Activated CD4-positive, alpha-beta memory T cell treated with anti-CD3 and anti-CD28 coated beads, Interleukin-2, amount 10 ng/mL, durations not matched to agents 7 days and 5 days (primary cell): ENCODE results near the gene CD59. TPM values are rescaled to one million over a fixed set of nuclear protein-coding genes. Genes with fewer than 3 reads are reported as not detected.
"Not testable (repeated sequence)": the region's sequence is repeated elsewhere in the genome, so short reads cannot be mapped to it uniquely, and the experiment has no call there.

Source experiments
- CTCF ChIA-PET: fragments of 350-600 bp; sonication (Branson Sonifier 250); formaldehyde crosslinking; loops from one replicate; lab custom pipeline; 2021; ENCODE audit warnings: antibody characterized with exemption, inconsistent platforms; lab: Charles Lee
- POLR2A ChIA-PET: fragments of 350-600 bp; sonication (Branson Sonifier 250); formaldehyde crosslinking; loops from one replicate; lab custom pipeline; 2021; ENCODE audit warnings: antibody characterized with exemption; lab: Charles Lee
- DNase-seq: peaks from one replicate; pipeline ENCODE4 v3.0.0-alpha.2; 2020
- H3K27ac Mint-ChIP-seq: one replicate; pipeline ENCODE4 v1.8.0; 2021; ENCODE audit warnings: mild to moderate bottlenecking, mixed read lengths
- H3K27me3 Mint-ChIP-seq: one replicate; pipeline ENCODE4 v1.8.0; 2021; ENCODE audit warnings: mixed read lengths
- H3K36me3 Mint-ChIP-seq: one replicate; pipeline ENCODE4 v1.8.0; 2021; ENCODE audit warnings: low read depth, mixed read lengths
- H3K4me1 Mint-ChIP-seq: one replicate; pipeline ENCODE4 v1.8.0; 2021; ENCODE audit warnings: mixed read lengths
- H3K4me3 Mint-ChIP-seq: one replicate; pipeline ENCODE4 v1.8.0; 2021; ENCODE audit warnings: mild to moderate bottlenecking, mixed read lengths
- H3K9me3 Mint-ChIP-seq: one replicate; pipeline ENCODE4 v1.8.0; 2021; ENCODE audit warnings: mixed read lengths
- total RNA-seq, 2 experiments: library from RNA; stranded (reverse); gene quantifications; one replicate each; pipeline ENCODE4 v1.2.3, GENCODE V29; 2021

CD59 gene
- total RNA-seq, 2 experiments from 2014 or later: 153 to 158 TPM

GRCh38 chr11:33707831-33708230 lies 28.4 kb downstream of the CD59 start:
- H3K27me3 Mint-ChIP-seq, DNase-seq, H3K4me1 Mint-ChIP-seq, H3K9me3 Mint-ChIP-seq, H3K27ac Mint-ChIP-seq, H3K4me3 Mint-ChIP-seq: not testable (repeated sequence)
- H3K36me3 Mint-ChIP-seq: peaks cover 30% of the 10 kb centered on the region
- CTCF ChIA-PET: interaction anchor here (3.0 to 3.9 kb wide), 2 partner anchors 9 to 35 kb away, joined by 15 to 17 read pairs; no protein-coding TSS in a partner anchor
- POLR2A ChIA-PET: interaction anchor here (1.0 kb wide), 1 partner anchor 35 kb away, joined by 3 read pairs; no protein-coding TSS in a partner anchor

- Mint-ChIP-seq H3K4me3 (no peak overlapping the region), H3K27ac (no peak overlapping the region), H3K36me3 (peaks cover 25% of the 10 kb centered on the region), H3K27me3 (no peaks in the 10 kb centered on the region), H3K9me3 (no peaks in the 10 kb centered on the region), H3K4me1 (peaks cover 8% of the 10 kb centered on the region)
- ChIA-PET POLR2A (interaction anchor here (0.7 to 2.5 kb wide), 2 partner anchors 15 to 27 kb away, joined by 3 to 9 read pairs; no protein-coding TSS in a partner anchor), CTCF (interaction anchor here (3.0 to 3.9 kb wide), 2 partner anchors 10 to 36 kb away, joined by 15 to 17 read pairs; no protein-coding TSS in a partner anchor)
- DNase-seq: no peak
Observed at GRCh38 chr11:33706966-33707365, 29.3 kb downstream of the CD59 start.

GRCh38 chr11:33706546-33706945 lies 29.7 kb downstream of the CD59 start:
- peaks cover 25% of the 10 kb centered on the region for H3K36me3 Mint-ChIP-seq
- no peak overlapping the region for H3K4me3 Mint-ChIP-seq
- H3K4me1 Mint-ChIP-seq: peaks cover 10% of the 10 kb centered on the region
- ChIA-PET CTCF (interaction anchor here (3.0 to 3.9 kb wide), 2 partner anchors 10 to 36 kb away, joined by 15 to 17 read pairs; no protein-coding TSS in a partner anchor), POLR2A (interaction anchor here (1.2 to 2.5 kb wide), 2 partner anchors 15 to 25 kb away, joined by 3 to 9 read pairs; no protein-coding TSS in a partner anchor)
- H3K9me3 Mint-ChIP-seq: no peaks in the 10 kb centered on the region
- H3K27ac Mint-ChIP-seq: no peak overlapping the region
- DNase-seq: no peak
- H3K27me3 Mint-ChIP-seq: no peaks in the 10 kb centered on the region

- Mint-ChIP-seq H3K9me3 (no peaks in the 10 kb centered on the region), H3K27ac (no peak overlapping the region), H3K4me1 (peaks cover 23% of the 10 kb centered on the region), H3K4me3 (no peak overlapping the region), H3K27me3 (peaks cover 4% of the 10 kb centered on the region), H3K36me3 (peaks cover 17% of the 10 kb centered on the region)
- POLR2A ChIA-PET: interaction anchor here (1.1 to 2.5 kb wide), 2 partner anchors 17 to 36 kb away, joined by 3 to 9 read pairs; no protein-coding TSS in a partner anchor
- CTCF ChIA-PET: interaction anchor here (0.6 kb wide), 1 partner anchor 437 kb away, joined by 4 read pairs; no protein-coding TSS in a partner anchor
- no peak for DNase-seq
Observed at GRCh38 chr11:33704240-33705002, 31.8 kb downstream of the CD59 start.

- no peaks in the 10 kb centered on the region for H3K9me3 Mint-ChIP-seq
- H3K27me3 Mint-ChIP-seq: peaks cover 6% of the 10 kb centered on the region
- ChIA-PET CTCF (interaction anchor here (0.6 kb wide), 1 partner anchor 438 kb away, joined by 4 read pairs; no protein-coding TSS in a partner anchor), POLR2A (no interaction called here)
- H3K36me3 Mint-ChIP-seq: peaks cover 11% of the 10 kb centered on the region
- peaks cover 24% of the 10 kb centered on the region for H3K4me1 Mint-ChIP-seq
- no peak overlapping the region for H3K27ac Mint-ChIP-seq
- H3K4me3 Mint-ChIP-seq: no peak overlapping the region
- DNase-seq: no peak
Observed at GRCh38 chr11:33703788-33704187, 32.4 kb downstream of the CD59 start.

- no peak for DNase-seq
- Mint-ChIP-seq H3K9me3 (no peaks in the 10 kb centered on the region), H3K27me3 (peaks cover 8% of the 10 kb centered on the region), H3K36me3 (peaks cover 8% of the 10 kb centered on the region), H3K27ac (no peak overlapping the region), H3K4me3 (no peak overlapping the region), H3K4me1 (peaks cover 24% of the 10 kb centered on the region)
- CTCF ChIA-PET: interaction anchor here (1.3 kb wide), 1 partner anchor 39 kb away, joined by 5 read pairs; no protein-coding TSS in a partner anchor
- POLR2A ChIA-PET: no interaction called here
Observed at GRCh38 chr11:33703234-33703633, 33.0 kb downstream of the CD59 start.

- CTCF ChIA-PET: interaction anchor here (0.9 to 3.0 kb wide), 4 partner anchors 15 to 55 kb away, joined by 3 to 10 read pairs (median 6); partner anchors contain the start of gene CD59
- Mint-ChIP-seq H3K27ac (peak overlapping the region; percentile 17), H3K27me3 (peaks cover 21% of the 10 kb centered on the region), H3K4me1 (peaks cover 22% of the 10 kb centered on the region), H3K9me3 (no peaks in the 10 kb centered on the region), H3K36me3 (peaks cover 3% of the 10 kb centered on the region), H3K4me3 (peak overlapping the region; percentile 77)
- no peak for DNase-seq
- POLR2A ChIA-PET: interaction anchor here (1.2 to 3.0 kb wide), 5 partner anchors 12 to 73 kb away, joined by 3 to 30 read pairs (median 6); partner anchors contain the start of genes CD59 and FBXO3
Observed at GRCh38 chr11:33701302-33702230, 34.7 kb downstream of the CD59 start.

- Mint-ChIP-seq H3K27ac (peak within 1 kb of the TSS; percentile 63), H3K27me3 (peaks cover 27% of the 10 kb centered on the region), H3K4me3 (peak within 1 kb of the TSS; percentile 77), H3K9me3 (no peaks in the 10 kb centered on the region), H3K36me3 (no peaks in the 10 kb centered on the region), H3K4me1 (peaks cover 21% of the 10 kb centered on the region)
- ChIA-PET POLR2A (interaction anchor here (1.1 to 3.0 kb wide), 6 partner anchors 11 to 539 kb away, joined by 3 to 30 read pairs (median 6); partner anchors contain the start of genes CD59, CSTF3 and FBXO3), CTCF (interaction anchor here (0.9 to 3.0 kb wide), 5 partner anchors 9 to 56 kb away, joined by 3 to 10 read pairs (median 3); partner anchors contain the start of gene CD59)
- DNase-seq: peak; percentile 95
Observed at GRCh38 chr11:33700502-33701271, 35.5 kb downstream of the CD59 start, which contains the start of gene C11orf91. C11orf91 (minus strand) TSS chr11:33700826; CDS start chr11:33700740, 86 bp downstream.

- ChIA-PET POLR2A (interaction anchor here (1.1 to 3.0 kb wide), 6 partner anchors 10 to 539 kb away, joined by 3 to 30 read pairs (median 6); partner anchors contain the start of genes CD59, CSTF3 and FBXO3), CTCF (interaction anchor here (0.5 to 3.0 kb wide), 5 partner anchors 8 to 262 kb away, joined by 3 to 10 read pairs (median 3); no protein-coding TSS in a partner anchor)
- DNase-seq: no peak
- Mint-ChIP-seq H3K9me3 (no peaks in the 10 kb centered on the region), H3K36me3 (no peaks in the 10 kb centered on the region), H3K4me1 (peaks cover 21% of the 10 kb centered on the region), H3K27me3 (peaks cover 27% of the 10 kb centered on the region), H3K27ac (peak overlapping the region; percentile 63), H3K4me3 (peak overlapping the region; percentile 71)
Observed at GRCh38 chr11:33700063-33700501, 36.1 kb downstream of the CD59 start.

- H3K9me3 Mint-ChIP-seq: no peaks in the 10 kb centered on the region
- H3K36me3 Mint-ChIP-seq: no peaks in the 10 kb centered on the region
- H3K27ac Mint-ChIP-seq: peak overlapping the region; percentile 63
- ChIA-PET POLR2A (interaction anchor here (1.9 to 3.0 kb wide), 3 partner anchors 10 to 36 kb away, joined by 6 to 30 read pairs (median 10); partner anchors contain the start of gene CD59), CTCF (interaction anchor here (0.5 to 3.0 kb wide), 4 partner anchors 12 to 263 kb away, joined by 3 to 10 read pairs (median 6); no protein-coding TSS in a partner anchor)
- no peak for DNase-seq
- peaks cover 21% of the 10 kb centered on the region for H3K4me1 Mint-ChIP-seq
- H3K27me3 Mint-ChIP-seq: peaks cover 27% of the 10 kb centered on the region
- H3K4me3 Mint-ChIP-seq: peak overlapping the region; percentile 71
Observed at GRCh38 chr11:33699515-33700062, 36.6 kb downstream of the CD59 start.

- Mint-ChIP-seq H3K9me3 (no peaks in the 10 kb centered on the region), H3K36me3 (no peaks in the 10 kb centered on the region), H3K4me3 (no peak overlapping the region), H3K27me3 (peaks cover 27% of the 10 kb centered on the region), H3K27ac (no peak overlapping the region), H3K4me1 (peaks cover 21% of the 10 kb centered on the region)
- POLR2A ChIA-PET: no interaction called here
- CTCF ChIA-PET: no interaction called here
- DNase-seq: no peak
Observed at GRCh38 chr11:33698921-33699320, 37.3 kb downstream of the CD59 start.
